Smooth muscle cell (in vitro differentiated cells): ENCODE results near the gene NCAM1. TPM values are rescaled to one million over a fixed set of nuclear protein-coding genes. Genes with fewer than 3 reads are reported as not detected.

Source experiments
- DNase-seq: peaks from one replicate; lab custom pipeline; 2025; ENCODE audit not compliant: unreplicated experiment; lab: John Stamatoyannopoulos, UW
- H2AFZ ChIP-seq: fragments of 200-600 bp; sonication (generic); 2 replicates; pipeline ENCODE4 v1.6.0; 2016; ENCODE audit warnings: antibody characterized with exemption, low read depth, mild to moderate bottlenecking
- H3F3A ChIP-seq: fragments of 200-600 bp; sonication (generic); 2 replicates; pipeline ENCODE4 v1.6.0; 2017; ENCODE audit warnings: antibody characterized with exemption, low read depth
- H3K27ac ChIP-seq: fragments of 200-600 bp; sonication (generic); 2 replicates; pipeline ENCODE4 v1.5.1; 2016; ENCODE audit warnings: low read depth, mild to moderate bottlenecking
- H3K27me3 ChIP-seq: fragments of 200-600 bp; sonication (generic); 2 replicates; pipeline ENCODE4 v1.6.1; 2016; ENCODE audit warnings: low read depth, mild to moderate bottlenecking
- H3K36me3 ChIP-seq: fragments of 200-600 bp; sonication (generic); 2 replicates; pipeline ENCODE4 v1.5.1; 2016; ENCODE audit warnings: low read depth
- H3K4me1 ChIP-seq: fragments of 200-600 bp; sonication (generic); 2 replicates; pipeline ENCODE4 v1.5.1; 2016; ENCODE audit warnings: low read depth
- H3K4me2 ChIP-seq: fragments of 200-600 bp; sonication (generic); 2 replicates; pipeline ENCODE4 v1.6.0; 2016; ENCODE audit warnings: mild to moderate bottlenecking
- H3K4me3 ChIP-seq: fragments of 200-600 bp; sonication (generic); 2 replicates; pipeline ENCODE4 v1.5.1; 2016; ENCODE audit warnings: mild to moderate bottlenecking
- H3K79me2 ChIP-seq: fragments of 200-600 bp; sonication (generic); 2 replicates; pipeline ENCODE4 v1.6.0; 2016; ENCODE audit warnings: low read depth, mild to moderate bottlenecking
- H3K9ac ChIP-seq: fragments of 200-600 bp; sonication (generic); 2 replicates; pipeline ENCODE4 v1.6.0; 2016; ENCODE audit warnings: low read depth
- H3K9me3 ChIP-seq: fragments of 200-600 bp; sonication (generic); replicated peaks from 2 replicates; pipeline ENCODE4 v1.5.1; 2016; ENCODE audit warnings: low read depth
- H4K20me1 ChIP-seq: fragments of 200-600 bp; sonication (generic); 2 replicates; pipeline ENCODE4 v1.6.0; 2016; ENCODE audit warnings: low read depth
- WGBS: methylation state at CpG from one replicate; pipeline ENCODE4 v1.1.7; 2016; ENCODE audit warnings: low lambda C conversion rate; 5-methylcytosine and 5-hydroxymethylcytosine counted together
- polyA plus RNA-seq: library from polyadenylated mRNA; unstranded; fragments of >200 nt; fragmentation: Nextera tagmentation; extraction: Ambion mirVana; gene quantifications from 2 replicates; pipeline ENCODE4 v1.2.1, GENCODE V29; 2016
- total RNA-seq: library from RNA; depleted of rRNA; stranded (reverse); fragments of >200 nt; gene quantifications from 2 replicates; pipeline ENCODE4 v1.2.3, GENCODE V29; 2014
- TF ChIP-seq, protein P1 (sequence below): fragments of 200-600 bp; sonication (generic); IDR thresholded peaks from 2 replicates; pipeline ENCODE4 v1.5.1; 2017; ENCODE audit warnings: borderline replicate concordance, mild to moderate bottlenecking, antibody characterized with exemption; ENCODE audit not compliant: insufficient read depth, poor library complexity, severe bottlenecking

NCAM1 gene
- total and polyA plus RNA-seq, 2 experiments from 2014 or later, result 8.1 to 12.0 TPM

DNA sequence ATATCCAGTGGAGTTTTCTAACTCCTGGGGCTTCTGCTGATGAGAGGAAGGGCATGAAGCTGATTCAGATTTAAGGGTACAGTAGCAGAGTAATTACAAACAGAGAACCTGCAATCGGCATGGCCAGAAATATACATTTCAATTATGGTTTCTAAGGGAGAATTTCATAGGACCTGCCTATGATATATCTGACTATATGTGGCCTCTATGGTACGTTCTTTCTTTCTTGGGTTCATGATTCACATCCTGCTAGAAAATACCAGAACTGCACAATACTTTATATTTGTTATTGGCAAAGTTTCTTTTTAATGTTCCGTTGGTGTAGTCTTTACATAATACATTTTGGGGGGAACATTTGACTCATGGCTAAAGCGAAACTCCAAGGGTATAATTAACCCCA lies 290.1 kb downstream of the NCAM1 start:
- Histone ChIP-seq H3K79me2 (no peaks in the 10 kb centered on the region), H3K27me3 (no peaks in the 10 kb centered on the region), H3K27ac (no peak overlapping the region), H4K20me1 (no peaks in the 10 kb centered on the region), H3K4me1 (peaks cover 21% of the 10 kb centered on the region), H3K4me2 (no peak overlapping the region), H3K36me3 (no peaks in the 10 kb centered on the region), H3K9me3 (no peaks in the 10 kb centered on the region), H3K9ac (no peak overlapping the region), H3K4me3 (no peak overlapping the region), H2AFZ (no peak overlapping the region), H3F3A (no peaks in the 10 kb centered on the region)
- WGBS, result 93% methylated on average over 4 of the region's 4 CpGs
- TF ChIP-seq, protein P1, sequence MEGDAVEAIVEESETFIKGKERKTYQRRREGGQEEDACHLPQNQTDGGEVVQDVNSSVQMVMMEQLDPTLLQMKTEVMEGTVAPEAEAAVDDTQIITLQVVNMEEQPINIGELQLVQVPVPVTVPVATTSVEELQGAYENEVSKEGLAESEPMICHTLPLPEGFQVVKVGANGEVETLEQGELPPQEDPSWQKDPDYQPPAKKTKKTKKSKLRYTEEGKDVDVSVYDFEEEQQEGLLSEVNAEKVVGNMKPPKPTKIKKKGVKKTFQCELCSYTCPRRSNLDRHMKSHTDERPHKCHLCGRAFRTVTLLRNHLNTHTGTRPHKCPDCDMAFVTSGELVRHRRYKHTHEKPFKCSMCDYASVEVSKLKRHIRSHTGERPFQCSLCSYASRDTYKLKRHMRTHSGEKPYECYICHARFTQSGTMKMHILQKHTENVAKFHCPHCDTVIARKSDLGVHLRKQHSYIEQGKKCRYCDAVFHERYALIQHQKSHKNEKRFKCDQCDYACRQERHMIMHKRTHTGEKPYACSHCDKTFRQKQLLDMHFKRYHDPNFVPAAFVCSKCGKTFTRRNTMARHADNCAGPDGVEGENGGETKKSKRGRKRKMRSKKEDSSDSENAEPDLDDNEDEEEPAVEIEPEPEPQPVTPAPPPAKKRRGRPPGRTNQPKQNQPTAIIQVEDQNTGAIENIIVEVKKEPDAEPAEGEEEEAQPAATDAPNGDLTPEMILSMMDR, result no peak
- DNase-seq, result no peak

DNA sequence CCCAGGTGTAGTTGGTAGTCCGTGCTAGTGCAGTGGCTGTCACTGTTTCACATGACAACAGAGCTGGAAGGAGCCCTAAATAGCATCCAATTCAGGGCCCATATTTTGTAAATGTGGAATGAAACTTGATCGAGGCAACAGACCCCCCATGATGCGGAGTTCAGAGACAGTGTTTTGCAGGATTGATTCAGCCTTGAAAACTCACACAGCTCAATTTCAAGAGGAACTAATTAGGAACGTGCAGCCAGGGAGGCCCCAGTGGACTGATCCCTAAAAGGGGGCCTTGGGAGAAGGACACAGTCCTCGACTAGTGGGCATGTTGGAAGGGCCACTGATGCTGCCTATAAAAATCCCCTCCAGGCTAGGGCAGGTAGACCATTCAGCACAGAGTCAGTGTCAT lies 292.2 kb downstream of the NCAM1 start:
- H2AFZ ChIP-seq, result no peak overlapping the region
- no peaks in the 10 kb centered on the region for H3K27me3 ChIP-seq
- H3K4me2 ChIP-seq, result no peak overlapping the region
- H3K36me3 ChIP-seq, result no peaks in the 10 kb centered on the region
- no peak overlapping the region for H3K9ac ChIP-seq
- WGBS, result 77% methylated on average over 5 of the region's 5 CpGs
- no peak for DNase-seq
- H3K9me3 ChIP-seq, result no peaks in the 10 kb centered on the region
- TF ChIP-seq, protein P1, result no peak
- H3F3A ChIP-seq, result no peaks in the 10 kb centered on the region
- H3K4me3 ChIP-seq, result no peak overlapping the region
- H3K27ac ChIP-seq, result no peak overlapping the region
- no peaks in the 10 kb centered on the region for H4K20me1 ChIP-seq
- no peaks in the 10 kb centered on the region for H3K79me2 ChIP-seq
- H3K4me1 ChIP-seq, result peaks cover 21% of the 10 kb centered on the region

DNA sequence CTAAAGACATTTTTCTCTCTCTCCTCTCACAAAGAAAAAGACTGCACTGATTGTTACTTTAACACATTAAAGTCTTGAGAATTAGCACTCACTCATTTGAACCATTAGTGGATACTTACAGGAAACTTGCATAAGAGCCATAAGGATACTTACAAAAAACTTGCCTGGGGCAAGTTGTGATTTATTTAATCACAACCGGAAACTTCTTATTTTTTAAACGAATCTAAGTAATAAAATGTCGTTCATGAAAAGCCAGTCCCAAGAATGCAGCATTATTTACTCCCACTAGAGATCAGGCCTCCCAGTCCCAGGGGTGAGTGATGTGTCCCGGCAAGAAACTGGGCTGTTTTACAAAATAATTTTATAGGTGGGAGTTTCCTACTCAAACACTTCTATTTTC lies 293.9 kb downstream of the NCAM1 start:
- no peaks in the 10 kb centered on the region for H3K79me2 ChIP-seq
- H2AFZ ChIP-seq, result no peak overlapping the region
- no peak overlapping the region for H3K27ac ChIP-seq
- no peaks in the 10 kb centered on the region for H4K20me1 ChIP-seq
- peaks cover 6% of the 10 kb centered on the region for H3K4me1 ChIP-seq
- WGBS, result 72% methylated on average over 4 of the region's 4 CpGs
- no peaks in the 10 kb centered on the region for H3K27me3 ChIP-seq
- H3F3A ChIP-seq, result no peaks in the 10 kb centered on the region
- no peak overlapping the region for H3K4me3 ChIP-seq
- H3K4me2 ChIP-seq, result no peak overlapping the region
- no peak for DNase-seq
- H3K36me3 ChIP-seq, result no peaks in the 10 kb centered on the region
- no peak overlapping the region for H3K9ac ChIP-seq
- no peaks in the 10 kb centered on the region for H3K9me3 ChIP-seq
- TF ChIP-seq, protein P1, result no peak

DNA sequence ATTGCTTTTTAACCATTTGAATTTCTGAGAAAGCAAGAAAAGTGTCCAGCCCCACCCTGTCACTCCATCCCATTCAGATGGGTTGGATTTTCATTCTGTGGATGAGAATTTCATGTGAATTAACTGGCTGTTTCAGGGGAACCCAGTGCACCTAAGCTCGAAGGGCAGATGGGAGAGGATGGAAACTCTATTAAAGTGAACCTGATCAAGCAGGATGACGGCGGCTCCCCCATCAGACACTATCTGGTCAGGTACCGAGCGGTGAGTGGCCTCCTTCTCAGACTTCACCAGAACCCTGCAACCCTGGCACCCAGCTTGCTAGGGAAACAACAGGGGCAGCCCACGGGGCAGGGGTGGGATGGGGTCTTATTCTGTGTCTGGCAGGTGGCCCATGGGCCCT lies 294.5 kb downstream of the NCAM1 start:
- no peak for DNase-seq
- Histone ChIP-seq H4K20me1 (no peaks in the 10 kb centered on the region), H2AFZ (no peak overlapping the region), H3K79me2 (no peaks in the 10 kb centered on the region), H3K27ac (no peak overlapping the region), H3K9me3 (no peaks in the 10 kb centered on the region), H3K4me1 (no peaks in the 10 kb centered on the region), H3K9ac (no peak overlapping the region), H3K4me2 (no peak overlapping the region), H3K36me3 (no peaks in the 10 kb centered on the region), H3K4me3 (no peak overlapping the region), H3K27me3 (no peaks in the 10 kb centered on the region), H3F3A (no peaks in the 10 kb centered on the region)
- TF ChIP-seq, protein P1, result no peak
- WGBS, result 96% methylated on average over 6 of the region's 6 CpGs
